Effector memory CD4-positive, alpha-beta T cell (primary cell): Measurements from ENCODE around the gene CHST11.

Experiments
- DNase-seq, 3 donors: peaks; one replicate each; pipeline ENCODE4 v3.0.0-alpha.2; 2020
- H3K27ac ChIP-seq: 2 replicates; pipeline ENCODE4 v1.7.0; 2013; ENCODE audit warnings: mild to moderate bottlenecking, low read length, moderate library complexity; ENCODE audit not compliant: insufficient read depth, poor library complexity, severe bottlenecking
- H3K27me3 ChIP-seq: replicated peaks from 2 replicates; pipeline ENCODE4 v1.7.0; 2013; ENCODE audit warnings: mild to moderate bottlenecking, low read length; ENCODE audit not compliant: insufficient read depth, control insufficient read depth, poor library complexity, severe bottlenecking
- H3K36me3 ChIP-seq: 2 replicates; pipeline ENCODE4 v1.7.0; 2013; ENCODE audit warnings: mild to moderate bottlenecking, low read length, moderate library complexity; ENCODE audit not compliant: control insufficient read depth, insufficient read depth
- H3K4me1 ChIP-seq: 2 replicates; pipeline ENCODE4 v1.7.0; 2013; ENCODE audit warnings: low read length, mild to moderate bottlenecking; ENCODE audit not compliant: control insufficient read depth, insufficient read depth, poor library complexity, severe bottlenecking
- H3K4me3 ChIP-seq: 2 replicates; pipeline ENCODE4 v1.7.0; 2013; ENCODE audit warnings: low read length, low read depth, mild to moderate bottlenecking; ENCODE audit not compliant: insufficient read depth, poor library complexity, severe bottlenecking
- H3K9me3 ChIP-seq: 2 replicates; pipeline ENCODE4 v1.7.0; 2013; ENCODE audit warnings: mild to moderate bottlenecking, low read length, moderate library complexity; ENCODE audit not compliant: control insufficient read depth

CHST11 gene

DNA sequence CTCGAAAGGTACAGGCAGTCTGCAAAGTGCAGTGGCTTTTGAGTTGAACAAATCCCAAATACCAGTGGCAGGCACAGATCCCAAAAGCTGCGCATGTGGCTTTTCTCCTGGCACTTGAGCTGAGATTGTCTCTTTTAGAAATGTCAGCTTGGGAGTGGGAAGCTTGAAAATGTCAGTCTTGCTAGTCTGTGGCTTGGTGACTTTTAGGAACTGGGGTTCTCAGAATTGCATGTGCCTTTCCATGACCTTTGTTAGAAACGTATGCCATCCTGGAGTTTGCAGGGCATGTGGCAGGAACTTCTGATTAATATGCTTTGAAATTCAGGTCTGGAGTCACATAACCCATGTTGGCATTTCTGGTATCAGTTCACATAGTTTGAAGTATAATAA, 182.1 kb downstream of the CHST11 start:
- Histone ChIP-seq H3K4me3 (no peak overlapping the region), H3K4me1 (peaks cover 1% of the 10 kb centered on the region), H3K27ac (no peak overlapping the region), H3K9me3 (no peaks in the 10 kb centered on the region), H3K36me3 (no peaks in the 10 kb centered on the region), H3K27me3 (no peaks in the 10 kb centered on the region)
- no peak for DNase-seq

GRCh38 chr12:104640956-104641355, 184.2 kb downstream of the CHST11 start:
- no peak overlapping the region for H3K4me3 ChIP-seq
- no peaks in the 10 kb centered on the region for H3K27me3 ChIP-seq
- DNase-seq, result no peak
- peaks cover 5% of the 10 kb centered on the region for H3K4me1 ChIP-seq
- H3K9me3 ChIP-seq, result no peaks in the 10 kb centered on the region
- H3K27ac ChIP-seq, result no peak overlapping the region
- no peaks in the 10 kb centered on the region for H3K36me3 ChIP-seq

GRCh38 chr12:104641862-104642261, 185.1 kb downstream of the CHST11 start:
- no peak overlapping the region for H3K4me3 ChIP-seq
- peaks cover 3% of the 10 kb centered on the region for H3K36me3 ChIP-seq
- H3K4me1 ChIP-seq, result peaks cover 5% of the 10 kb centered on the region
- H3K27me3 ChIP-seq, result no peaks in the 10 kb centered on the region
- no peaks in the 10 kb centered on the region for H3K9me3 ChIP-seq
- no peak overlapping the region for H3K27ac ChIP-seq
- no peak for DNase-seq

DNA sequence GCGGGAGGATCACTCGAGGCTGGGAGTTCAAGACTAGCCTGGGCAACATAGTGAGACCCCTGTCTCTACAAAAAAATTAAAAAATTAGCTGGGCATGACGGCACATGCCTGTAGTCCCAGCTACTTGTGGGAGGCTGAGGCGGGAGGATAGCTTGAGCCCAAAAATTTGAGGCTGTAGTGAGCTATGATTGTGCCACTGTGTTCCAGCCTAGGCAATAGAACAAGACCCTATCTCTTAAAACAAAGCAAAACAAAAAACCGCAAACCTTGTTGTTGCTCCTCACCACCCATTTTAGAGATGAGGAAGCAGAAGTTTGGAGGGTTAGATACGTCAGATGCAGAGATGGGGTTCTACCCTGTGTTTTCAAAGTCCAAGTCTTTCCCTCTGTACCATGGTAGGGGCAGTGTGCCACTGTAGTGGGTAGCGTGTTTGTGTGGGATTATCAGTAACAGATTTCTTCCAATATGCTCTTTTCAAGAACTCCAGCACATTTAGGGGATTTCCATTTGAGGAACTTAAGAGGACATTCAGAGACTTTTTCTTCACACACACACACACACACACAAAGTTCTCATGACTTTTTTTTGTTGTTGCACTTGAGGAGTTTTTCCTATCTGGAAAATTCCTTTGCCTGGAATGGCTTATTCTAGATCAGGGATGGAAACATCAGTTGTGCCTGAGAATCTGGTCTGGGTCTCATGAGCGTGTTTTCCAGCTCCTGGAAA, 186.5 kb downstream of the CHST11 start:
- peaks cover 5% of the 10 kb centered on the region for H3K4me1 ChIP-seq
- H3K4me3 ChIP-seq, result no peak overlapping the region
- H3K36me3 ChIP-seq, result peaks cover 6% of the 10 kb centered on the region
- H3K27ac ChIP-seq, result no peak overlapping the region
- no peak for DNase-seq
- H3K27me3 ChIP-seq, result no peaks in the 10 kb centered on the region
- H3K9me3 ChIP-seq, result no peaks in the 10 kb centered on the region

DNA sequence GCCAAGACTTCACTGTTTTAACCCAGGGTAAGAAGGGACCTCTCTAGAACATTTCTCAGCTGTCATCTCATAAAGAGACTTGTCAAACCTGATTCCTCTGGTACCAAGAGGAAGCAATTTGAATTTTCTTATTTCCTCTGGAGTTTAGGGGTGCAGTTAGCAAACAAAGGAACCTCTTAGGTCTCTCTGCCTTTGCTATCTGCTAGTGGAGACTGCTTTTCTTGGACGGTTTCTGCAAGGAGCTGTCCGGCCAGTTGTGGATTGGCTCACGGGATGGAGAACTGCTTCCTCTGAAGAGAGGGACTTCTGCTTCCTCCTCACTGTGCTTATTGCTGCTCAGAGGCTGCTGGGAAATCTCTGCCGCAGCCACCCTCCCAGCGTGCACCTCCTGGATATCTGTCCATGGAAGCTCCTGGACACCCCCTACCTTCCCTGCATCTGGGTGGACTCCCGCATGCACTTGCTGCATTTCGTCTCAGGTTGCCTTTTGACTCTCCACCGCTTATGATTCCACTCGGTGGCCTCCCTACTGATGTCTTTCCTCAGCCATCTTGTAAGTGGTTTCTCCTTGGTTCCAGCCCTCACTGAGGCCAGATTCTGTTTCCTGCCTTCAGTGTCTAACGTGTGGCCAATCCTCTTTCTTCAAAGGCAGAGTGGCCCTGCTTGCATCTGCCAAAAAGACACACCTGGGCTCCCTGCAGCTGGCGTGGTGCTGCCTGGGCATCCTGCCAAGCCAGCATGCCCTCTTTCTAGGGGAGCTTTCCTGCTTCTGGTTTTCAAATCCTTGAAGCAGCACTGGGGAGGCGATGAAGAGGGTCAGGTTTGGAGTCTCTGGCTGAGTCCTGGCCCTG, 187.3 kb downstream of the CHST11 start:
- Histone ChIP-seq H3K27me3 (no peaks in the 10 kb centered on the region), H3K4me3 (no peak overlapping the region), H3K36me3 (peaks cover 6% of the 10 kb centered on the region), H3K9me3 (no peaks in the 10 kb centered on the region), H3K4me1 (peaks cover 5% of the 10 kb centered on the region), H3K27ac (no peak overlapping the region)
- no peak for DNase-seq

DNA sequence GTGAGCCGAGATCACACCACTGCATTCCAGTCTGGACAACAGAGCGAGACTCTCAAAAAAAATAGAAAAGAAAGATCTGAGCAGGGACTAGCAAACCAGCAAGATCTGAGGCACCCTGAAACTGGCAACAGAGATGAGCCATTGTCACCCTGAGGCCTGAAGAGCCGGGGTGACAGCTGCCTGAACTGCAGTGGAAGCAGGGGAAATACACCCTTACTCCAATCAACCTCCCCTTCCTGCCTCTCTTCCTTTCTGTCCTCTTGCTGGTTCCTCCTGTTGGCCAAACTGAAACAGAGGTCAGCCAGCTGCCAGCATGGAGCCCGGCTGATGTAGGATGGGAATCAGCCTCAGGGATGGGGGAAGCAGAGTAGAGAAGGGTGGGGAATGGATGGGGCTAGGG, 192.0 kb downstream of the CHST11 start:
- H3K27me3 ChIP-seq, result no peaks in the 10 kb centered on the region
- no peak overlapping the region for H3K27ac ChIP-seq
- DNase-seq, result no peak
- no peaks in the 10 kb centered on the region for H3K9me3 ChIP-seq
- peaks cover 5% of the 10 kb centered on the region for H3K4me1 ChIP-seq
- peaks cover 6% of the 10 kb centered on the region for H3K36me3 ChIP-seq
- no peak overlapping the region for H3K4me3 ChIP-seq

GRCh38 chr12:104649217-104649824, 192.6 kb downstream of the CHST11 start:
- no peak overlapping the region for H3K27ac ChIP-seq
- DNase-seq, result no peak
- H3K9me3 ChIP-seq, result no peaks in the 10 kb centered on the region
- H3K36me3 ChIP-seq, result peaks cover 6% of the 10 kb centered on the region
- no peaks in the 10 kb centered on the region for H3K4me1 ChIP-seq
- H3K27me3 ChIP-seq, result no peaks in the 10 kb centered on the region
- no peak overlapping the region for H3K4me3 ChIP-seq

DNA sequence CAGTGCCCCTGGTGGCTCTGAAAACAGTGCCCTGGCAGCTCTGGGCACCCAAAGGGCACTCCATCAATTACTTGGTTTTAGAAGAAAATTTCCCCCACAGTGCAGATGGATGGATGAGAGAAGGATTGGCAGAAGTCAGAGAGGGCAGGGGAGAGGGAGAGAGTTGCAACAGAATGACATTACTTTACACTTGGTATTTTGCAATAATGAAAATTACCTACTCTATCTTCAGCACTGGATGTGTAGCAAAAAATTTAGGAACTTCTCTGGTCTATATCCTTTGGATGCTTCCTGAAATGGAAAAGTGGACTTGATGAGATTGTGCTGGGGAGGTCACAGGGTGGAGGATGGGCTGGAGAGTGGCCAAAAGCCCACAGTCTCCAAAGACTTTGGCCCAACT, 193.2 kb downstream of the CHST11 start:
- H3K9me3 ChIP-seq, result no peaks in the 10 kb centered on the region
- H3K27ac ChIP-seq, result no peak overlapping the region
- H3K27me3 ChIP-seq, result no peaks in the 10 kb centered on the region
- DNase-seq, result no peak
- no peak overlapping the region for H3K4me3 ChIP-seq
- H3K4me1 ChIP-seq, result no peaks in the 10 kb centered on the region
- peaks cover 6% of the 10 kb centered on the region for H3K36me3 ChIP-seq

- H3K4me1 ChIP-seq, result no peaks in the 10 kb centered on the region
Measured at GRCh38 chr12:104650541-104650940, 193.8 kb downstream of the CHST11 start.

DNA sequence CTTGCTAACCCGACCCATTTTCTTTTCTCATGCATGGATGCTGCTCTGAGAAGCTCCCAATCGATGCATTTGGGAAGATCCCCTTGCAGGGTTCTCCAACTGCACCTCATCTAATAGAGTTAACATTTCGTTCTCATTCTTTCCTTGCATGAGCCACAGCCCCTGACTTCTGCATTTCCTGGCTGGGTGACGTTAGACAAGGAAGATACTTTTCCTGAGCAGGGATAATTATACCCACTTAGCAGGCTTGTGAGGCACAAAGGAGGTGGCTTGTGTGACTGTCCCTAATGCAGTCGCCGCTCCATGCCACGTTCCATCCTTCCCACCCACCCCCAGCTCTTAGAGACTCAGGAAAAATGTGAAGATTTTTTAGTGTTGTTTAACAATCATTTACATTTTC, 195.1 kb downstream of the CHST11 start:
- DNase-seq, result no peak
- H3K27ac ChIP-seq, result no peak overlapping the region
- no peaks in the 10 kb centered on the region for H3K27me3 ChIP-seq
- H3K4me3 ChIP-seq, result no peak overlapping the region
- H3K4me1 ChIP-seq, result no peaks in the 10 kb centered on the region
- H3K9me3 ChIP-seq, result no peaks in the 10 kb centered on the region
- H3K36me3 ChIP-seq, result peaks cover 3% of the 10 kb centered on the region

More at GRCh38 chr12:104650541-104650940, 193.8 kb downstream of the CHST11 start:
- Histone ChIP-seq H3K27me3 (no peaks in the 10 kb centered on the region), H3K36me3 (peaks cover 6% of the 10 kb centered on the region), H3K27ac (no peak overlapping the region), H3K4me3 (no peak overlapping the region), H3K9me3 (no peaks in the 10 kb centered on the region)
- DNase-seq, result no peak
